ENCODE measurements around the gene CAMK1D. TPM values are rescaled to one million over a fixed set of nuclear protein-coding genes. Genes with fewer than 3 reads are reported as not detected.

Gene CAMK1D
- total and polyA plus RNA-seq, 8 donors: 4.4 to 10.8 (median 4.8) TPM

DNA sequence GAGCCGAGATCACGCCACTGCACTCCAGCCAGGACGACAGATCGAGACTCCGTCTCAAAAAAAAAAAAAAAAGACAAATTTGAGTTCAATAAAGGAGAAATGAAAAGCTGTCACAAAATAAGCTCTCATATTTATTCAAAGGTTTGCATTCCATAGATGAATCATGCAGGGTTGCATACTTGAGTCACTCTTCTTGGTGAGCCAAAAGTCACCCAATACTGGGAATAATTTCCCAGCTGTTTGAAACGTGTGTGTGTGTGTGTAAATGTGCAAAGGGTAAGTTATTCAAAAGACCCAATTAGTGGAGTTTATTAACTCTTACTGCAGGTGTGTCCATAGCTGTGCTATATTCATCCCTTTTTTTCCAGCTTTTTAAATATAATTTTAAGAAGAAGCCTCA is 354.5 kb downstream of the CAMK1D start:
- intact Hi-C loops (cut with DNase I): no loop called here
- Histone ChIP-seq H3K9me3 (no peaks in the 10 kb centered on the region), H3K27ac (no peak overlapping the region), H3K27me3 (peaks cover 0 to 7% of the 10 kb centered on the region in 2 donors), H3K4me3 (no peak overlapping the region), H3K4me1 (peaks cover 21% of the 10 kb centered on the region in 2 donors), H3K36me3 (no peaks in the 10 kb centered on the region)
- TF ChIP-seq, protein P1, sequence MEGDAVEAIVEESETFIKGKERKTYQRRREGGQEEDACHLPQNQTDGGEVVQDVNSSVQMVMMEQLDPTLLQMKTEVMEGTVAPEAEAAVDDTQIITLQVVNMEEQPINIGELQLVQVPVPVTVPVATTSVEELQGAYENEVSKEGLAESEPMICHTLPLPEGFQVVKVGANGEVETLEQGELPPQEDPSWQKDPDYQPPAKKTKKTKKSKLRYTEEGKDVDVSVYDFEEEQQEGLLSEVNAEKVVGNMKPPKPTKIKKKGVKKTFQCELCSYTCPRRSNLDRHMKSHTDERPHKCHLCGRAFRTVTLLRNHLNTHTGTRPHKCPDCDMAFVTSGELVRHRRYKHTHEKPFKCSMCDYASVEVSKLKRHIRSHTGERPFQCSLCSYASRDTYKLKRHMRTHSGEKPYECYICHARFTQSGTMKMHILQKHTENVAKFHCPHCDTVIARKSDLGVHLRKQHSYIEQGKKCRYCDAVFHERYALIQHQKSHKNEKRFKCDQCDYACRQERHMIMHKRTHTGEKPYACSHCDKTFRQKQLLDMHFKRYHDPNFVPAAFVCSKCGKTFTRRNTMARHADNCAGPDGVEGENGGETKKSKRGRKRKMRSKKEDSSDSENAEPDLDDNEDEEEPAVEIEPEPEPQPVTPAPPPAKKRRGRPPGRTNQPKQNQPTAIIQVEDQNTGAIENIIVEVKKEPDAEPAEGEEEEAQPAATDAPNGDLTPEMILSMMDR (IDR thresholded peaks at IDR 0.05): no peak
- ATAC-seq (no peak), DNase-seq (no peak)

DNA sequence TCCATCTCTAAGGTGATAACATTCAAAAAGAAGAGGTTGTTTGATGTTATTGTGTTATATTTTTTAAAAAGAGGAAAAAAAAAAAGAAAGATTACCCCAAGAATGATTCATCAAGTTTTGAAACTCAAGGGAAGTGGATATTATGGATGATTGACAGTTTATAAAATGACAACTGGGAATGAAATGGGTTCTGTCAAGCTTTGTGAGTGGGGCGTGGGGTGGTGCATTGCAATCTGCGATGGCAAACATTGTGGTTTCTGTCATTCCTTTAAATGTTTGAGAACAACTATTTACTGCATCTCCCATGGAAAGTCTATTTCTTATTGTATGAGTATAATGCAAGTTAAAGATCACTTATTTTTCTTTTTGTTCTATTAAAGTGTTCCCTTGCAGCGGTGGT is 355.1 kb downstream of the CAMK1D start:
- Histone ChIP-seq H3K27me3 (peaks cover 0 to 7% of the 10 kb centered on the region in 2 donors), H3K4me3 (no peak overlapping the region), H3K27ac (no peak overlapping the region), H3K9me3 (no peaks in the 10 kb centered on the region), H3K4me1 (peaks cover 21 to 22% of the 10 kb centered on the region in 2 donors), H3K36me3 (no peaks in the 10 kb centered on the region)
- intact Hi-C loops (cut with DNase I): no loop called here
- ATAC-seq (no peak), DNase-seq (no peak)
- TF ChIP-seq, protein P1 (IDR thresholded peaks at IDR 0.05): no peak

DNA sequence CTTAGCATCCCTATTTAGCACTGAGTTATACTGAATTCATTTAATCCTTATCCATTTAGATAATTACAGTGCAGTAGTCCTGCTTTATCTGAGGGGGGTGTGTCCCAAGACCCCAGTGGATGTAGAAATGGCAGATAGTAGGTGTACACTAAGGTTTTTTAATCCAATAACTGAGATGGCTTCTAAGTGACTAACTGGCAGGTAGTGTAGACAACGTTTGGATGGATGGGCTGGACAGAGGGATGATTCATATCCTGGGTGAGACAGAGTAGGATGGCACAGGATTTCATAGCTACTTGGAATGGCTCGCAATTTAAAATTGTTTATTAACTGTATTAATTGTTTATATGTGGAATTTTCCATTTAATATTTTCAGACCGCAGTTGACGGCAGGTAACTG is 356.6 kb downstream of the CAMK1D start:
- TF ChIP-seq, protein P1 (IDR thresholded peaks at IDR 0.05): no peak
- Histone ChIP-seq H3K27me3 (no peaks in the 10 kb centered on the region), H3K27ac (no peak overlapping the region), H3K4me1 (peaks cover 25% of the 10 kb centered on the region in 2 donors), H3K9me3 (no peaks in the 10 kb centered on the region), H3K4me3 (no peak overlapping the region), H3K36me3 (no peaks in the 10 kb centered on the region)
- ATAC-seq (no peak), DNase-seq (no peak)
- intact Hi-C loops (cut with DNase I): no loop called here

DNA sequence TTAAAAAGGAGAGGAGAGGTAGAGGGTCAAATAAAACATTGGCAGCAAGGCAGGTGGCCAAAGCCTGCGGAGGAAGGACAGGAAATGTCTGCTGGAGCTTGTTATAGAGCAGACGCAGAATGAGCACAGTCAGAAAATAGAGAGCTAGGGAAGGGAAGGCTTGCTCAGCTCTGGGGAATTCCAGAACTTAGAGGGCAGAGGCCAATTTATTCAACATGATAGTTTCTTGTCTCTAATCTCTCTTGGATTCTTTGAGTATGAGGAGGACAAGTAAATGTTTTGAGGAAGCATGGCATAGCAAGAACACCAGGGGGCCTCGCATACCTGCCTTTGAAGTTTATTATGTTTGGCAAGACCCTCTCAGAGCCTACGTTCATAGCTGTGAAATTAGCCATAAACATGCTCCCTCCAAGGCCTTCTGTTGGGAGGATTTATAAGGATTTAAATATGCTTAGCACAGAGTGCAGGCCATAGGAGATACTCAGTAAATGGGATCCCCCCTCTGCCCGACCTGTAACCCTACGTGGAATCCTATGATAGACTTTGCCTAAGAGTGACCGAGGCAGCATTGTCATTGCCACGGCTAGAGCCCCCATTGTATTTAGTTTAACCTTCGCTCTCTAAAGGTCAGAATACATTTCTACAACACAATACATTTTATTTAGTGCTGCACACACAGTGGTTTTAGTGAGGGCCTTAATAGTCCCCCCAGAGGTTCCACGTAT is 358.3 kb downstream of the CAMK1D start:
- Histone ChIP-seq H3K27ac (peak overlapping the region; percentile 46 to 68), H3K36me3 (no peaks in the 10 kb centered on the region), H3K4me1 (peaks cover 26 to 31% of the 10 kb centered on the region in 2 donors), H3K4me3 (no peak overlapping the region), H3K9me3 (no peaks in the 10 kb centered on the region), H3K27me3 (no peaks in the 10 kb centered on the region)
- TF ChIP-seq, protein P1 (IDR thresholded peaks at IDR 0.05): no peak
- intact Hi-C loops (cut with DNase I): no loop called here
- ATAC-seq (peak; percentile 62), DNase-seq (peak in 2 of 4 donors; percentile 37 to 54)

DNA sequence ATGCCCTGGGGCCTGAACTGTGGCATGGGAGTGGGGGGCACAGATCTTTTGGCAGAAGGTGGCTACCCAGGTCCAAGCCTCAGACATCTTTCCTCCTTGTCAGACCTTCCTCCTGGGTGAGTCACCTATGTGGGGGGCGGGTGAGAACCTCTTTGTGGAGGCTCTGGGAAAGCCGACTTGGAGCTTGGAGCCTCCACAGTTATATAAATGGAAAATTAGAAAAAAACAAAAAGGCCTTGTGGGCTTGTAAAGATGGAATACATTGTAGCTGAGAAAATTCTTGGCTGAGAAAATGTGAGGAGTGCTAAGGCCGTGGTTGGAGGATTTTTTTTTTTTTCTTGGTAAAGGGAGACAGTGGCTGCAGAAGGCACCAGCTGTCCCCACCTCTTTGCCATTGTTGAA is 359.7 kb downstream of the CAMK1D start:
- intact Hi-C loops (cut with DNase I): no loop called here
- Histone ChIP-seq H3K4me3 (no peak overlapping the region), H3K36me3 (no peaks in the 10 kb centered on the region), H3K4me1 (peaks cover 26% of the 10 kb centered on the region in 2 donors), H3K9me3 (no peaks in the 10 kb centered on the region), H3K27ac (no peak overlapping the region), H3K27me3 (no peaks in the 10 kb centered on the region)
- TF ChIP-seq, protein P1 (IDR thresholded peaks at IDR 0.05): no peak
- DNase-seq (no peak), ATAC-seq (no peak)

All from left lung (tissue), 10 donors.